A549 (cell line): Measurements from ENCODE around the gene DNMT1. TPM values are rescaled to one million over a fixed set of nuclear protein-coding genes. Genes with fewer than 3 reads are reported as not detected.
A peak's percentile ranks its signal among the peaks of the same experiment; 100 is the strongest.

ENCODE experiments used
- ATAC-seq, 2 experiments: fragments of 200-7000 bp in 1 of 2; fragments of >200 bp in 1 of 2; cut with Nextera tagmentation in 1 of 2; cut with Tn5 transposase in 1 of 2; 3 replicates each; pipeline versions ENCODE4 v1.8.0 to v1.9.1; 2018 to 2020; ENCODE audit warnings: mild to moderate bottlenecking in 1 of 2, moderate library complexity in 1 of 2
- CTCF ChIA-PET: fragments of 300-600 bp; sonication (Branson Sonifier 250); formaldehyde crosslinking; extraction: SDS; loops from one replicate; lab custom pipeline; 2021; ENCODE audit warnings: antibody characterized with exemption, inconsistent platforms; lab: Yijun Ruan, JAX
- POLR2A ChIA-PET: fragments of 350-600 bp; formaldehyde crosslinking; extraction: SDS; loops from one replicate; lab custom pipeline; 2021; ENCODE audit warnings: antibody characterized with exemption, inconsistent platforms; lab: Yijun Ruan, JAX
- DNase-seq, 2 experiments: peaks; one replicate each; pipeline versions ENCODE4 v3.0.0 to v3.0.0-alpha.2; 2011 to 2016; ENCODE audit warnings: low read depth in 1 of 2, low spot score in 1 of 2
- FAIRE-seq: peaks from 2 replicates; lab custom pipeline; 2011; peaks lifted over from hg19 to GRCh38; lab: Jason Lieb, UNC
- H3K27ac ChIP-seq, 2 experiments: fragments of >200 bp; sonication (Bioruptor Twin); formaldehyde crosslinking; 3 replicates each; pipeline ENCODE4 v1.5.1; 2016 to 2017
- H3K4me1 ChIP-seq: fragments of >200 bp; sonication (Bioruptor Twin); formaldehyde crosslinking; 3 replicates; pipeline ENCODE4 v1.6.1; 2016
- H3K4me2 ChIP-seq: fragments of >200 bp; sonication (Bioruptor Twin); formaldehyde crosslinking; 3 replicates; pipeline ENCODE4 v1.6.1; 2016
- H3K4me3 ChIP-seq: fragments of >200 bp; sonication (Bioruptor Twin); formaldehyde crosslinking; 3 replicates; pipeline ENCODE4 v1.5.1; 2016
- H3K9me3 ChIP-seq: fragments of >200 bp; sonication (Bioruptor Twin); formaldehyde crosslinking; 3 replicates; pipeline ENCODE4 v1.6.1; 2016
- EHMT2 ChIP-seq: fragments of 200-600 bp; sonication (generic); IDR thresholded peaks from 2 replicates; pipeline ENCODE4 v1.6.1; 2016; ENCODE audit warnings: antibody characterized with exemption, low read depth, mild to moderate bottlenecking, moderate library complexity
- EP300 ChIP-seq, 2 experiments: fragments of >200 bp; sonication (Bioruptor Twin); formaldehyde crosslinking; IDR thresholded peaks; 2 replicates in 1 of 2; 3 replicates in 1 of 2; pipeline ENCODE4 v1.6.1; 2016 to 2017
- ESRRA ChIP-seq: fragments of 150-350 bp; IDR thresholded peaks from 2 replicates; pipeline ENCODE4 v1.6.1; 2014; ENCODE audit warnings: mild to moderate bottlenecking, low read length, borderline replicate concordance
- HDAC2 ChIP-seq: fragments of 200-600 bp; sonication (generic); IDR thresholded peaks from 2 replicates; pipeline ENCODE4 v1.6.1; 2016
- HEYL ChIP-seq: fragments of 250-450 bp; sonication (Bioruptor Pico); IDR thresholded peaks from 2 replicates; pipeline ENCODE4 v1.8.0; 2021; ENCODE audit warnings: mild to moderate bottlenecking, moderate library complexity
- JUNB ChIP-seq: fragments of >200 bp; sonication (Bioruptor Twin); formaldehyde crosslinking; IDR thresholded peaks from 2 replicates; pipeline ENCODE4 v1.6.1; 2016
- KDM5A ChIP-seq: fragments of 200-600 bp; sonication (generic); IDR thresholded peaks from 2 replicates; pipeline ENCODE4 v1.6.1; 2016; ENCODE audit warnings: antibody characterized with exemption, mild to moderate bottlenecking
- PHF8 ChIP-seq: fragments of 200-600 bp; sonication (generic); IDR thresholded peaks from 2 replicates; pipeline ENCODE4 v1.6.1; 2016; ENCODE audit warnings: low read depth, mild to moderate bottlenecking, antibody characterized with exemption, moderate library complexity, borderline replicate concordance
- POLR2A ChIP-seq: IDR thresholded peaks from 2 replicates; pipeline ENCODE4 v1.6.1; 2012; ENCODE audit warnings: mild to moderate bottlenecking, low read length
- RAD21 ChIP-seq, 2 experiments: fragments of >200 bp in 1 of 2; sonication (Bioruptor Twin) in 1 of 2; formaldehyde crosslinking in 1 of 2; IDR thresholded peaks in 1 of 2; conservative IDR thresholded peaks in 1 of 2; 2 replicates in 1 of 2; 3 replicates in 1 of 2; pipeline ENCODE4 v1.6.1; 2012 to 2018; ENCODE audit warnings: inconsistent platforms in 1 of 2
- SMC3 ChIP-seq: fragments of >200 bp; sonication (Bioruptor Twin); formaldehyde crosslinking; IDR thresholded peaks from 3 replicates; pipeline ENCODE4 v1.6.1; 2018; ENCODE audit warnings: inconsistent platforms
- SREBF2 ChIP-seq: fragments of 450-650 bp; IDR thresholded peaks from 2 replicates; pipeline ENCODE4 v1.6.1; 2014; ENCODE audit warnings: mild to moderate bottlenecking, moderate library complexity
- TP53 ChIP-seq: fragments of 250-450 bp; sonication (Bioruptor Pico); IDR thresholded peaks from 2 replicates; pipeline ENCODE4 v1.5.0; 2021; ENCODE audit warnings: mild to moderate bottlenecking, moderate library complexity
- ZC3H11A ChIP-seq: fragments of 450-650 bp; IDR thresholded peaks from 2 replicates; pipeline ENCODE4 v1.6.1; 2014; ENCODE audit warnings: antibody characterized with exemption, mild to moderate bottlenecking
- WGBS: methylation state at CpG from one replicate; pipeline ENCODE4 v1.1.6; 2017; ENCODE audit errors: missing lambda C conversion rate; 5-methylcytosine and 5-hydroxymethylcytosine counted together
- polyA plus RNA-seq, 4 experiments: library from polyadenylated mRNA; depleted of rRNA in 3 of 4; stranded (reverse); fragments of >200 nt; fragmentation: RNase III in 1 of 4; extraction: RNeasy Plus Mini Kit Qiagen cat#74134 plus additional on column Dnase treatment in 1 of 4; gene quantifications; 2 replicates in 3 of 4; 3 replicates in 1 of 4; pipeline ENCODE4 v1.2.3, GENCODE V29; 2011 to 2017
- TF ChIP-seq, protein P1 (sequence below): fragments of 150-350 bp; IDR thresholded peaks from 2 replicates; pipeline ENCODE4 v1.6.1; 2014; ENCODE audit warnings: low read depth, mild to moderate bottlenecking, low read length
- TF ChIP-seq, protein P2 (sequence below): fragments of 250-450 bp; sonication (Bioruptor Pico); IDR thresholded peaks from 2 replicates; pipeline ENCODE4 v1.5.0; 2020; ENCODE audit warnings: low read depth, mild to moderate bottlenecking, moderate library complexity
- TF ChIP-seq, protein P3 (sequence below): fragments of >200 bp; sonication (Bioruptor Twin); formaldehyde crosslinking; IDR thresholded peaks from 3 replicates; pipeline ENCODE4 v1.5.1; 2016

Gene DNMT1
- polyA plus RNA-seq, 2 of the 4 experiments (the other 2 are of a cell fraction): 85.2 to 86.2 TPM

DNA sequence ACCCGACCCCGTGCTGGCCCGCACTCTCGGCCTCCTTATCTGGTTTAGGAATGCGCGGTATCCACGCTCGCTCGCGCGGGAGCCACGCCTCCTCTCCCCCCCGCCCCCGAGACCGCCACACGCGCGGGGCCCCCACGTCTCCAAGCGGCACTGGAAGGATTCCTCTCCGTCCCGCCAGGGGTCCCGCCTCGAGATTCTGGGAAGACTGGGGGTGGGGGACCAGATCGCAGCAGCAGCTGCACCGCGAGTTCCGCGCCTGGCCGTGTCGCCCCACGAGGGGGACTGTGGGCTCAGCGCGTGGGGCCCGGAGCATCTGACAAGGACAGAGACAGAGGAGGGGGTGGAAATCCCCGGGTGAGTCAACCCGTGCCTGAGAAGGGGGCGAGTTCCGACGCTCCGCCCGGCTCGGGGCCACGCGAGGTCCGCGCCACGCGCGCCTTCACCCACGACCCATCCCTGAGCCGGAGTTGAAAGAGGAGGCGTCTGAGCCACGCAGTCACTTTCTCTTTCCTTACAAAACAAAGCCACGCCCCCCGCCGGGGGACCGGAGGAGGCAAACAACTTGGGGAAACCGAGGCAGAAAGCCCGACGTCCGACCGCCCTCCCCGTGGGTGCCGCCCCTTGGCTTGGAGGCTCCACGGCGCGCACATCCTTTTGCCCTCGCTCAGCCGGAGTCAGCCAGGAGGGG, 35.6 kb upstream of the DNMT1 start:
- no peaks in the 10 kb centered on the region for H3K9me3 ChIP-seq
- no peak for ATAC-seq
- H3K27ac ChIP-seq: peak overlapping the region; percentile 85 to 92
- POLR2A ChIA-PET: no interaction called here
- H3K4me3 ChIP-seq: peak overlapping the region; percentile 95
- peak overlapping the region; percentile 99 for H3K4me2 ChIP-seq
- no peak for FAIRE-seq
- TF ChIP-seq JUNB (no peak), ESRRA (no peak), POLR2A (no peak), SREBF2 (no peak), PHF8 (no peak)
- TF ChIP-seq, protein P1, sequence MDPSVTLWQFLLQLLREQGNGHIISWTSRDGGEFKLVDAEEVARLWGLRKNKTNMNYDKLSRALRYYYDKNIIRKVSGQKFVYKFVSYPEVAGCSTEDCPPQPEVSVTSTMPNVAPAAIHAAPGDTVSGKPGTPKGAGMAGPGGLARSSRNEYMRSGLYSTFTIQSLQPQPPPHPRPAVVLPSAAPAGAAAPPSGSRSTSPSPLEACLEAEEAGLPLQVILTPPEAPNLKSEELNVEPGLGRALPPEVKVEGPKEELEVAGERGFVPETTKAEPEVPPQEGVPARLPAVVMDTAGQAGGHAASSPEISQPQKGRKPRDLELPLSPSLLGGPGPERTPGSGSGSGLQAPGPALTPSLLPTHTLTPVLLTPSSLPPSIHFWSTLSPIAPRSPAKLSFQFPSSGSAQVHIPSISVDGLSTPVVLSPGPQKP: no peak
- TF ChIP-seq, protein P2, sequence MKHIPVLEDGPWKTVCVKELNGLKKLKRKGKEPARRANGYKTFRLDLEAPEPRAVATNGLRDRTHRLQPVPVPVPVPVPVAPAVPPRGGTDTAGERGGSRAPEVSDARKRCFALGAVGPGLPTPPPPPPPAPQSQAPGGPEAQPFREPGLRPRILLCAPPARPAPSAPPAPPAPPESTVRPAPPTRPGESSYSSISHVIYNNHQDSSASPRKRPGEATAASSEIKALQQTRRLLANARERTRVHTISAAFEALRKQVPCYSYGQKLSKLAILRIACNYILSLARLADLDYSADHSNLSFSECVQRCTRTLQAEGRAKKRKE: no peak
- TF ChIP-seq, all 56 proteins: peak for 0
- H3K4me1 ChIP-seq: peaks cover 5% of the 10 kb centered on the region; the same call in 1 of the 3 replicates
- DNase-seq: no peak
- 0% methylated on average over 5 of the region's 70 CpGs for WGBS
- CTCF ChIA-PET: interaction anchor here (0.6 to 1.5 kb wide), 2 partner anchors 14 to 39 kb away, joined by 3 read pairs; no protein-coding TSS in a partner anchor

DNA sequence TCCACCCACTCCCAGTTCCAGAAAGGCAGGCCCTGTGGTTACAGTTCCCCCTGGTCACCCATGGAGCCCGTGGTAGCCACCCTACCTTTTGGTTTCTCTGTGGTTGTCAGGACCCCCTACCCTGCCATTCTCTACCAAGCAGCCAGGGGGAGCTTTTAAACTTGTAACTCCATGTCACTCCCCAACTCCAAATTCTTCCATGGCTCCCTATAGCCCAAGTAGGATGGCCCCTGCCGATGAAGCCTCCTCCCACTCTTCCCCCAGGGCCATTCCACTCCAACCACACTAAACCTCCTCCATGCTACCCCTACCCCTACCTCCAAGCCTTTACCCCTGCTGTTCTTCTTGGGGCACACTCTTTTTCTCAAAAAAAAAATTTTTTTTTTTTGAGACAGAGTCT, 34.2 kb upstream of the DNMT1 start:
- WGBS: 41% methylated on average over 2 of the region's 2 CpGs
- H3K4me1 ChIP-seq: peaks cover 5% of the 10 kb centered on the region; the same call in 1 of the 3 replicates
- peak; percentile 53 to 59 for DNase-seq
- H3K4me3 ChIP-seq: no peak overlapping the region
- no peak overlapping the region for H3K4me2 ChIP-seq
- FAIRE-seq: no peak
- ChIA-PET POLR2A (no interaction called here), CTCF (interaction anchor here (0.6 to 2.3 kb wide), 14 partner anchors 8 to 1648 kb away, joined by 3 to 9 read pairs (median 4); partner anchors contain the start of genes DNMT1 and MRPL4)
- H3K27ac ChIP-seq: no peak overlapping the region
- peak; percentile 22 to 58; a peak in 3 of 6 replicates for ATAC-seq
- TF ChIP-seq, protein P3, sequence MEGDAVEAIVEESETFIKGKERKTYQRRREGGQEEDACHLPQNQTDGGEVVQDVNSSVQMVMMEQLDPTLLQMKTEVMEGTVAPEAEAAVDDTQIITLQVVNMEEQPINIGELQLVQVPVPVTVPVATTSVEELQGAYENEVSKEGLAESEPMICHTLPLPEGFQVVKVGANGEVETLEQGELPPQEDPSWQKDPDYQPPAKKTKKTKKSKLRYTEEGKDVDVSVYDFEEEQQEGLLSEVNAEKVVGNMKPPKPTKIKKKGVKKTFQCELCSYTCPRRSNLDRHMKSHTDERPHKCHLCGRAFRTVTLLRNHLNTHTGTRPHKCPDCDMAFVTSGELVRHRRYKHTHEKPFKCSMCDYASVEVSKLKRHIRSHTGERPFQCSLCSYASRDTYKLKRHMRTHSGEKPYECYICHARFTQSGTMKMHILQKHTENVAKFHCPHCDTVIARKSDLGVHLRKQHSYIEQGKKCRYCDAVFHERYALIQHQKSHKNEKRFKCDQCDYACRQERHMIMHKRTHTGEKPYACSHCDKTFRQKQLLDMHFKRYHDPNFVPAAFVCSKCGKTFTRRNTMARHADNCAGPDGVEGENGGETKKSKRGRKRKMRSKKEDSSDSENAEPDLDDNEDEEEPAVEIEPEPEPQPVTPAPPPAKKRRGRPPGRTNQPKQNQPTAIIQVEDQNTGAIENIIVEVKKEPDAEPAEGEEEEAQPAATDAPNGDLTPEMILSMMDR: peak; percentile 25; the same call in 2 of the 3 replicates
- TF ChIP-seq RAD21 (conservative IDR thresholded peaks at IDR 0.05 in 1 of 2, IDR thresholded peaks at IDR 0.05 in 1 of 2) (peak in 1 of 2 experiments; percentile 38; a peak in 2 of 5 replicates), EP300 (IDR thresholded peaks at IDR 0.05) (no peak)
- no peaks in the 10 kb centered on the region for H3K9me3 ChIP-seq

DNA sequence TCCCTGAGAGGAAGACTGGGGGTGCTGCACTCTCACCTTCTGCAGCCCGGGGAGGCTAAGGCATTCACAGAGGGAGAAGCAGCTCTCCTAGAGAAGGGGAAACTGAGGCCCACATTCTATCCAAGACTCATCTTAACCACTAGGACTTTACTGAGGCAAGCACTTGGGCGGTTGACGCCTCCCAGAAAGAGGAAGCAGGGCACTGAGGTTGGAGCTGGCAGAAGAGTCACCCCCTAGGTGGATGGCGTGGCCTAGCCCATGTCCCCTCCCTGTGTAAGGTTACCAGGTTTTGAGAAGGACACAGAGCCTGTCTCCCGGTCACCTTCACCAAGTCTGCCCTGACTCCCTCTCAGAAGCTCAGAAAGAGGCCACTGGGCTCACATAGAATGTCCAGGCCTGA, 33.6 kb upstream of the DNMT1 start:
- FAIRE-seq (no peak), DNase-seq (no peak), ATAC-seq (no peak)
- 96% methylated on average over 2 of the region's 5 CpGs for WGBS
- H3K27ac ChIP-seq: no peak overlapping the region
- no peak for TF ChIP-seq HDAC2
- no peak for TF ChIP-seq EHMT2
- TF ChIP-seq ZC3H11A: no peak
- no peak for TF ChIP-seq ESRRA
- TF ChIP-seq KDM5A: no peak
- TF ChIP-seq, protein P3: no peak
- no peak for TF ChIP-seq TP53 (CRISPR knock-in tag)
- TF ChIP-seq SMC3: no peak
- TF ChIP-seq SREBF2: no peak
- no peak for TF ChIP-seq HEYL (CRISPR knock-in tag)
- POLR2A ChIA-PET: no interaction called here
- H3K9me3 ChIP-seq: no peaks in the 10 kb centered on the region
- no peak overlapping the region for H3K4me2 ChIP-seq
- H3K4me1 ChIP-seq: peaks cover 5% of the 10 kb centered on the region; the same call in 1 of the 3 replicates
- H3K4me3 ChIP-seq: no peak overlapping the region
- CTCF ChIA-PET: interaction anchor here (0.6 to 2.3 kb wide), 14 partner anchors 9 to 1647 kb away, joined by 3 to 9 read pairs (median 4); partner anchors contain the start of gene DNMT1
